NCI-H446 treated with DMSO at 0.1 percent for 48 hours (cell line): ENCODE data around the gene OR2AG1.

ENCODE experiments used
- DNase-seq: peaks from one replicate; lab custom pipeline; 2025; lab: John Stamatoyannopoulos, UW

Gene OR2AG1, protein sequence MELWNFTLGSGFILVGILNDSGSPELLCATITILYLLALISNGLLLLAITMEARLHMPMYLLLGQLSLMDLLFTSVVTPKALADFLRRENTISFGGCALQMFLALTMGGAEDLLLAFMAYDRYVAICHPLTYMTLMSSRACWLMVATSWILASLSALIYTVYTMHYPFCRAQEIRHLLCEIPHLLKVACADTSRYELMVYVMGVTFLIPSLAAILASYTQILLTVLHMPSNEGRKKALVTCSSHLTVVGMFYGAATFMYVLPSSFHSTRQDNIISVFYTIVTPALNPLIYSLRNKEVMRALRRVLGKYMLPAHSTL

DNA sequence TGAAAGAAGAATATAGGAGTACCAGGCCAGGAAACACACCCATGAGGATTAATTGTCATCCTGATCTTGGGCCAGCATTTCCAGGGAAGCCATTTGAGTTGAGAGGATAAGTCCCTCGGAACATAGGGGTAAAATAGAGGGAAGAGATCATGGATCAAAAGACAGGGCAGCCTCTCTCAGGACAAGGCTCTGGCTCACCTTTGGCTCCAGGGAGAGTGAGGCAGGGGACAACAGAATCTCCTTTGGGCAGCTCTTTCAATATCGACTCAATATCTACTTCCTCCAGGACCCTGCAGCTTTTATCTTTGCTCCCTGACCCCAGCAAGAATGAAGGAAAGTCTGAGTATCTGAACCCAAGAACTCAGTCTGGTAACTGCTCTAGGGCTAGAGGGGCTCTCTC is at the start of gene OR2AG1:
Gene OR2AG1 (plus strand): TSS at position 301 of the 400 bp plus-strand sequence. CDS start 2,018 bp downstream, outside the sequence.
- DNase-seq, result no peak

DNA sequence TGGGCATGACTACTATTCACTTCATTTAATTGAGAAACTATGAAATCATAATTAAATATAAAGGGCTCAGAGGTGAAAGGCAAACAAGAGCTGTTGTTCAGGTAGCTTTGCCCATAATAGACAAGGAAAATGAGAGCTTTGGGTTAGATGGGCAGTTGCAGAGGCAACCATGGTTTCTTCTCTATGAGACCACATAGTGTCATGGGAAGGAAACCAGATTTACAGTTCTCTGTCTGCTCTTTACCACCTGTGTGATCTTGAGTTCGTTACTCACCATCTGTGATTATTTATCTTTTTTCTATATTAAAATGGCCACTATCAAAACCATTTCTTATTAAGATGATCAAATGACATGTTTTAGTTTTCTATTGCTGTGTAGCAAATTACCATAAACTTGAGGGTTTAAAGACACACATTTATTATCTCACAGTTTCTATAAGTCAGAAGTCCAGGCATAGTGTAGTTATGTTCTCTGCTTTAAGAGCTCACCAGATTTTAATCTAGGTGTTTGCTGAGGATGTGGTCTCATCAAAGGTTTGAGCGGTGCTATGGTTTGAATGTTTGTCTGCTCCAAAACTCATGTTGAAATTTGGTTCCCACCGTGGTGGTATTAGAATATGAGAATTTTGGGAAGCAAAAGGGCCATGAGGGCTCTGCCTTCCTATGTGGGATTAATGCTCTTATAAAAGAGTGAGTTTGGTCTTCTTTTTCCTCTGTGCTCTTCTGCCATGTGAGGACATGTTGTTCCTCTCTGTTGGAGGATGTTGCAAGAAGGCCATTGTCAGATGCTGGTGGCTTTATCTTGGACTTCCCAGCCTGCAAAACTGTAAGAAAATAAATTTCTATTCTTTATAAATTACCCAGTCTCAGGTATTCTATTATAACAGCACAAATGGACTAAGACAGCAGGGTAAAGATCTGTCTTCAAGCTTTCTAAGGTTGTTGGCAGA is 49.2 kb upstream of the OR2AG1 start:
- no peak for DNase-seq

DNA sequence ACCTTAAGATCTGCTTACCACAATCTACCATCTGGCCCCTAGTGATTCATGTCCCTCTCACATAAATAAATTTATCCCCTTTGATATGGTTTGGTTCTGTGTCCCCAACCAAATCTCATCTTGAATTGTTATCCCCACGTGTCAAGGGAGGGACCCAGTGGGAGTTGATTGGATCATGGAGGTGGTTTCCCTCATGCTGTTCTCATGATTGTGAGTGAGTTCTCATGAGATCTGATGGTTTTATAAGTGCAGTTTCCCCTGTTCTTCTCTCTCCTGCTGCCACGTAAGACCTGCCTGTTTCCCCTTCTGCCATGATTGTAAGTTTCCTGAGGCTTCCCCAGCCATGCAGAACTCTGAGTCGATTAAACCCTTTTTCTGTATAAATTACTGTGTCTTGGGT is 48.2 kb upstream of the OR2AG1 start:
- DNase-seq, result no peak

DNA sequence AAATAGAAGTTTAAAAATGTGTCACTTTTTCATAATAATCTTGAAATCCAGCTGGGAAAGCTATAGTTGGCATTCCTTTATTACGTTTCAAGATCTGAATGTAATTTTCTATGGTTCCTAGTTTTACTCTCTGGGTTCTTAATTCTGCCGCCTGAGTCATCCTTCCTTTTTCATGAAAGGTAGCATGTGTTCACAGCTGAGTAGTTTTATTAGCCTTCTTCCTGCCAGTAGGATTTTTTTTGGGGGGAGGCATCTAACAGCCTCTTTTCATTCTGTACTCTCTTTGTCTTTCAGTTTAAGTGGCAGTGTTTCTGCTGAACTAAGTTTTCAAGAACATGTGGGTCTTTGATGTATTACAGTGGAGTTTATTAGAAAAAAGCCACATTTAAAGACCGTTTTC is 47.5 kb upstream of the OR2AG1 start:
- DNase-seq, result no peak

DNA sequence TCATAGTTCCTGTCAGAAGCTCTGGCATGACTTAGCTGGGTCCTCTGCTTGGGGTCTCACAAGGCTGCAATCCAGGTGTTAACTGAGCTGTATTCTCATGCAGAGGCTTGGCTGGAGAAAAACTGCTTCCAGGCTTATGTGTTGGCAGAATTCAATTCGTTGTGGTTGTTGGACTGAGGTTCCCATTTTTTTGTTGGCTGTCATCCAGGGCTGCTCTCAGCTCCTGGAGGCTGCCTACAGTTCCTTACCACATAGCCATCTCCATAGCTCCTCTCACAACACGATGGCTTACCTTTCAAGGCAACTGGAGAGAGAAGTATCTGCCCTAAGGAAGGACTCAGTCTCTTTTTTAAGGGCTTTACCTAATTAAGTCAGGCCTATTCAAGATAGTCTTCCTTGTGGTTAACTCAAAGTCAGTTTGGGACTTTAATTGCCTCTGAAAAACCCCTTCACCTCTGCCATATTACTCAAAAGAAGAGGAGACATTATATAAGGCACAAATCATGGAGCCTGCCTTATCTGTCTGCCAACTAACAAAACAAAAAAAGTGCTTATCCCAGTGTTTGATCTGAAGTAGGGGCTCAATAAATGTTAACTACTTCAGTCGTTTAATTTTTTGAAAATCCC is 46.2 kb upstream of the OR2AG1 start:
- DNase-seq, result no peak

DNA sequence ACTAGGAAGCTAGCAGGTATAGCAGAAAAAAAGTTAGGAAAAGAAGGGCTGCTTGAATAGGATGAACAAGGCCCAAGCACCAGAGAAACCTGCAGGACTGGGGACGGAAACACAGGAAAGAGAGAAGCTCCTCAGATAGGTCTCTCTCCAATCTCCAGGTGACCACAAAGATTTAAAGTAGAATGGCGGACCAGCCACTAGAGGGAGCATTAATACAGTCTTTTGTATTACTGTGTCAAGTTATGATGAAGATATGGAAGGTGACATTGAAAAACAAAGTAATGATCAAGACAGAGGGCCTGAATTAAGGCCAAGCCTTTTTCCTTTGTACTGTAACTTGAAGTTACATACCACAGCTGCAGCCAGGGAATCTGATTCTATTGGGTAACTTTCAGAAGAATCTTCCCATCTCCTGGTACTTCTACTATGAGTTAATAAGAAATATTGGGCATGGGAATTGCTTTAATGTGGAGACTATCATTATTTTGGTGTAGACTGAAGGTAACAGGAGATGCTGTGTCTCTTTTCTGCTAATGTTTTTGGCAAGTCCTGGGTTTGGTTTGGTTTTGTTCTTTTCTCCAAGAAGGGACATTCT is 44.9 kb upstream of the OR2AG1 start:
- DNase-seq, result no peak

DNA sequence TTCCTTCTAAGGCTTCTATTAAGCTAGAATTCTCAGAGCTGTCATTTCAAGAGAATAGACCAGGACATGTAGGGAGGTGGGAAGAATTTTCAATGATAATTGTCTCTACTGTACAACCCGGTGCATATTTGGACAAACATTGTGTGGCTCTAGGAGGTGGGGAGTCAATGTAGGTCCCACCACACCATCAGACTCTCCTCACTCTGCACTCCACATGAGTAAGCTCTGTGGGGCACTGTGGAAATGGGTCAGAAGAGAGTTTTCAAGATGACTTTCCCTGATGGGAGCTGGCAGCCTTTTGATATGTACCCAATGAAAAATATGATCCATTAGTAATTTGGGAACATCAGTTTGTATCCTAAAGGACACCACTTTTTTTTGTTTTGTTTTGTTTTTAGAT is 44.2 kb upstream of the OR2AG1 start:
- DNase-seq, result no peak

DNA sequence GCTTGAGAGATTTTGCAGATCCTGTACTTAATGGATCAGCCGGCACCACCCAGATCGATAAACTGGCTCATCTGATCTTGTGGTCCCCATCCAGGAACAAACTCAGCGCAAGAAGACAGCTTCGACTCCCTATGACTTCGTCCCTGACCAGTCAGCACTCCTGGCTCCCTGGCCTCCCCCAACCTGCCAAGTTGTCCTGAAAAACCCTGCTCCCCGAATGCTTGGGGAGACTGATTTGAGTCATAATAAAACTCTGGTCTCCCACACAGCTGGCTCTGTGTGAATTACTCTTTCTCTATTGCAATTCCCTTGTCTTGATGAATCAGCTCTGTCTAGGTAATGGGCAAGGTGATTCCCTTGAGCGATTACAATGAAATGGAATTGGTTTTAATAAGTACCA is 40.6 kb upstream of the OR2AG1 start:
- no peak for DNase-seq

DNA sequence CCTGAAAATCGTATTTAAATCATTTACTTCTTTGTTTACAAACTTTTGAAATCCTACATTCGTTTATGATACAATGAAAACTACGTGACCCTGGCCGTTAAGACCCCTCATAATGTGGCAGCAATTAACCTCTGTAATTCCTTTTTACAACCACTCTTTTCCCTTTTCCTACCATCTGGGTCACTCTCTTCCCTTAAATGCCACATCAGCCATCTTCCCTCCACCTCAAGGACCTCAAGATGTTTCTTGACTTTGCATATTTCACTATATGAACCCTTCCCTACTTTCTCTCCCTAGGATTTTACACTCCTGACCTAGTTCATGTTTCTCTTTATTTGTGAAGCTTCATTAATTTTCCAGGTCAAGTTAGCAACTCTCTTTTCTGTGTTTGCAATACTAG is 37.8 kb upstream of the OR2AG1 start:
- no peak for DNase-seq

DNA sequence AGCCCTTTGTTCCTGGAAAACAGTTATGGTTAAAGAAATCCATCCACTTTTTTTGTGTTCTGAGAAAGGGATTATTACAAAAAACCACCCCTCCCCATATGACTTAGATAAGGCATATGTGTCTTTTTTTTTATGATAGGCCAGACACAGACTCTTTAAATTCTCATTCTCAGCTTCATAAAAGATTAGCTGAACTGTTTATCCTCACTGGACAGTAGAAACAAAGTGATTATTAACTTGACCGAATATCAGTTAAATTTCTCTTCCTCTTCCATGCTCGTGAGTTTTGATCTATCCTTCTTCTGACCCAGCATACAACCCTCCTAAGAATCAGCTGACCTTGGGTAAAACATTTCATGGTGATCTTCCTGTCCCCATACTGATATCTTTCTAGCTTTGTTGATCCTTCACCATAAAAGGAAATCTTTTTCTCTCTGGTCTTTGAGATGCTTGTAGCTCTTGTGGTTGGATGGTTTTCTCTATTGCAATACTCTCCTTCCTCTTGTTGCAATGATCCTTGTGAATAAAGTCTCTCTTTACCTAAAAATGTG is 37.3 kb upstream of the OR2AG1 start:
- no peak for DNase-seq

DNA sequence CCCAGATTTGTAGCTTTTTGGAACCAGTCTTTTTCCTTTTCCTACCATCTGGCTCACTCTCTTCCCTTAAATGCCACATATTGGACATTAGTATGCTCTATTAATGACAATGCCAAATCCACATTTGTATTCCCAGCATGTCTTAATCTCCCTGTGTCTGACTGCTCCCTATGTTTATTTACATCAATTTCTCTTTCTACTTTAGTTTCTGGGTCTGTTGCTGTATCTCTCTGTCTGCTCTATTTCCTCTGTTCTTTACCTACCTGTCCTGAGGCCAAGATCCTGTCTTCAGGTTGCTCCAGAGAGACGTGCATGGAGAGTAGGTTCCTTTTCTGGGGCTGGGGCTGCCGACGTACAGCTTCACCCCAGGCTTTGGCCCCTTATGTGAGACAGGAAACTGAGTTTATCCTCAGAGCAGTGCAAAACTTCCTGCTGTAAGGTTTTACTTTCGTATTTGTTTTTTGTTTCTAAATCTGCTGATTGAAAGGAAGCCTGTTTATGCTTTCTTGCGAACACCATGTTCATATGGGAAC is 36.7 kb upstream of the OR2AG1 start:
- no peak for DNase-seq

DNA sequence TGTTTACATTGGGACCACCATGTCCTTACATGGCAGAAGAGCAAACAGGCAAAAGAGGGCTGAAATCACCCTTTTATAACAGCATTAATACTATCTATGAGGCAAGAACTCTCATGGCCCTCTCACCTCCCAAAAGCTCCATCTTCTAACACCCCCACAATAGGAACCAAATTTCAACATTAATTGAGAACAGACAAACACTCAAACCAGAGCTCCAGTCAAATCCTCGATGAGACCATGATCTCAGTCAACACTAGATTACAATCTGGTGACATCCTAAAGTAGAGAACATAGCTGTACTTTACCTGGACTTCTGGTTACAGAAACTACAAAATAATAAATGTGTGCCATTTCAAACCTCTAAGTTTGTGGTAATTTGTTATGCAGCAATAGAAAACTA is 36.2 kb upstream of the OR2AG1 start:
- DNase-seq, result no peak

DNA sequence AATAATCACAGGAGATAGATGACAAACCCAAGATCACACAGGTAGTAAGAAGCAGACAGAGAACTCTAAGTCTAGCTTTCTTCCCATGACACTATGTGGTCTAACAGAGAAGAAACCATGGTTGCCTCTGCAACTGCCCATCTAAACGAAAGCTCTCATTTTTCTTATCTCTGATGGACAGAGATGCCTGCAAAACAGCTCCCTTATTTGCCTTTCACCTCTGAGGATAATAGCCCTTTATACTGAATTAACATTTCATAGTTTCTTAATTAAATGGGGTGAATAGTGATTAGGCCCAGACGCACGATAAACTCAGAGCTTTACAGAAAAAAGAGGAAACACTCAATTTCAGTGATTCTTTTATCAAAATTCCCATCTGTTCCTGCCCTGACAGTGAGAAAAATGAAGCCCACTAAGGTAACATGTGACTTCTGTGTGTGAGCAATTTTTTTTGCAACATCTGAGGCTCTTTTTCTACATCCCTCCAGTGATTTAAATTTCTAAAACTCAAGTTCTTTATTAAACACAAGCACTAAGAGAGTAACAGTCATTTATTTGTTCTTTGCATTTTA is 35.6 kb upstream of the OR2AG1 start:
- DNase-seq, result no peak

DNA sequence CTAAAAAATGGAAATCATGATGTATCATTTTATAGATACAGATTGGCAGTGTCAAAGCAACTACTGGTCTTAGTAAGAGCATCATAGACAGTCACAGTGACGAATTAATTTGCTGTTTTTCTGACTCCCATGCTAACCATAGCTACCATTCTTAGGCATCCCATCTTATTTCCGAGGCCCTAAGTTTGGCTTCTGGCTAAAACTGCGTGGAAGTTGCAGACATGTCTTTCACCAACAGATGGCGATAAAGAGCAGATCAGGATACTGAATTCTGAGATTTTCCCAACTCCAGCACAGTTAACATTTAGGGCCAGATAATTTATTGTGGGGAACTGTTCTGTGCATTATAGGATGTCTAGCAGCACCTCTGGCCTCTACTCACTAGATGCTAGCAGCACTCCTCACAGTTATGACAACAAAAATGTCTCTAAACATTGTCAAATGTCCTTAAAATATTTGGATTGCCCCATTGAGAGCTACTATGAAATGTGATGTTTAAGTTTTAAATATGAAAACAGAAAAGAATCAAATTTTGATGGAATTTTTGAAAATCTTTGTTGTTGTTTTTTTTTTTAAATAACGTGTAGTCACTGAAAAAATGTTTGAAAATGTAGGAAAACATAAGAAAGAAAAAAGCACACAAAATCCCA is 27.4 kb upstream of the OR2AG1 start:
- DNase-seq, result no peak

DNA sequence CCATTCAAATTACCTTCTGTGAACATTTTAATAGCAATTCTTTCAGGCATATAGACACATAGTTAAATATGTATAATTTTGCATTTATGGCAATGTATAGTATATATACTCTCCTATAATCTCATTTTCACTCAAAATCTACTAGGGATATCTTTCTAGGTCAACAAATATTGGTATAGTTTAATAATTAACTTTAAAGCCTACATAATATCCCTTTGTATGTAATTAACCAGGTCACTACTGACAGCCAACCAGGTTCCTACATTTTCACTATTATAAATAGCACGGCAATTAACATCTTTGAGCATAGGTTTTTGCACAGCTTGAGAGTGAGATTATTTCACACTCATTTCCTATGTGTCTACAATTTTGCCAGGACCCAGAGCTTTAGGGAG is 26.9 kb upstream of the OR2AG1 start:
- no peak for DNase-seq

DNA sequence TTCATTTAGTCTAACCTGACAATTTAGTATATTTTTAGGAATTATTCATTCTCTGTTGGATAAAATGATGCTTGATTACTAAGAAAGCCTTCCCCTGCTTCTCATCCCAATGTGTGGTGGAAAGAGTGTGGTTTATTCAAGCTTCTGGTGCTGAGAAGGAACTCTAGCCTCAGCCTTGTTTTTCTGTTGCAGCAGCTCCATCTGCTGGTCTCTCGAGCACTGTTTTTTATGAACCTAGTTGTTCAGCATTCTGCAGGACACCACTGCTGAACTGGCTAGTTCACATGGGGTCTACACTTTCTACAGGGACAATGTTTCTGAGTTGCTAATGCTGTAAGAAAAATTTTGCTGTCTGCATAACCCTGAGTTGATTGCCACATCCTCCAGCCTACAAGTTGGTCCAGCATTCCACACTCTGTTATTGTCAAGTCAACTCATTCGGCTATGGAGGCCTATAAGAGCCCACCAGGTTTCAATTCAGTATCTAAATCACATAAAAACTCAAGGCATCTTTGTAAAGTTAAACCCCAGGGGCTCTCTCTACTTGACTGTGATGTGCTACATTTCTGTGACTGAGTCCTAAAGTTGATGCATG is 25.4 kb upstream of the OR2AG1 start:
- no peak for DNase-seq

DNA sequence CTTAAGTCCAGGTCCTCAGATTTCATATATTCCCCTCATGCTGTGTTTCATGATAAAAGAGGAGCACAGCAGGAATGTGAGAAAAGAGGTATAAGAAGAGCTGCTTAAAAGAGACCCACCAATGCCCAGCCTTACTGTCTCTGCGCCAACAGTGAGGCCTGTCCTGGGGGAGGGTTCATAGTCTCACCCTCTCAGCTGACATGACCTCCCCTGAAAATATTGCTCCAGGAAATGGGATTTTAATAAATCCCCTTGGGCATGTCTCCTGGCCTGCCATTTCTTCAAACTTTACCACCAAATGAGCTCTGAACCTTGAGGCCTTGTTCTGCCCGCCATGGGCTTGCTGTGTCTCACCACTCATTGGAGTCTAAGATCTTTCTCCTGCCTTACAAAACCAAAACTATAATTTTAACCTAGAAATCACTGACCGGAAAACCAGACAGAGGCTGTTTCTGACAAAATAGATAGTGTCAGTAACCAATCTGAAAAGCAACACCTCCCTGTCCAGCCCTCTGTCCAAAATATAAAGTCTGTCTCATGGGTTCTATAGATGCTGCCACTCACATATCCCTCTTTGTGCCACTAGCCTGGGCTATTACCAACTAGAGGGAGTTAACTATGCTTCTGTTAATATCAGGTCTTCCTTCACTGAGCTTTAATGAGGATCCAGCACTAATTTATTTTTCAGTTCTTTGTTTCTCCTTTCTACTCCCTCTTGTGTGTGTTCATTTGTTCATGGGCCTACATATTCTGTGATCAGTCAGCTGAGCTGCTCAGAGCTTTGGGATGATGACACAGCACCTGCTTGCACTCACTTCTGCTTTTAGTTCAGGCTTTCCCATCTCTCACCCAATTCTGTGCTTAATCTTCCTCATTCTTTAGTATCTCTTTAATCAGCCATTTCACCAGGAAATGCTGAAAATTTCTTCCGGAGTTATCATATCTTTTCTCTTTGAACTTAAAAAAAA is 10.6 kb upstream of the OR2AG1 start, which contains the start of gene OR2AG2:
Gene OR2AG2 (minus strand): TSS at position 51 of the 968 bp plus-strand sequence. CDS start 3,019 bp downstream, outside the sequence.
- DNase-seq, result no peak

DNA sequence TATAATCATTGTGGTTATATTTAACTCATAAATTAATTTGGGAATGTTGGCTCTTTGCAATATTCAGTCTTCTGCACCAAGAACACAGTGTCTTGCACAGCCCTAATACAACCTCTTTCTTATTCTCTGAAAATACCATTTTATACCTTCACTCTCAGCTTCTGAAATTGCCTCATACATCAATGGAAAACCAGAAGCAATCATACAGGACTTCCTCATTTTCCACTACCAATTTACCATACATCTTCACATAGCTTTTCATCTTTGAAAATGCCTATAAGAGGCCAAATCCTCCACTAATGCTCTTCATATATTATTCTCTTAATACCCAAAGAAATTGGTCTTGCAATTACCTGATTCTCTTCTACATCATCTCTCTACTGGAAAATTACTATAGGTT is 4.3 kb upstream of the OR2AG1 start:
- no peak for DNase-seq

DNA sequence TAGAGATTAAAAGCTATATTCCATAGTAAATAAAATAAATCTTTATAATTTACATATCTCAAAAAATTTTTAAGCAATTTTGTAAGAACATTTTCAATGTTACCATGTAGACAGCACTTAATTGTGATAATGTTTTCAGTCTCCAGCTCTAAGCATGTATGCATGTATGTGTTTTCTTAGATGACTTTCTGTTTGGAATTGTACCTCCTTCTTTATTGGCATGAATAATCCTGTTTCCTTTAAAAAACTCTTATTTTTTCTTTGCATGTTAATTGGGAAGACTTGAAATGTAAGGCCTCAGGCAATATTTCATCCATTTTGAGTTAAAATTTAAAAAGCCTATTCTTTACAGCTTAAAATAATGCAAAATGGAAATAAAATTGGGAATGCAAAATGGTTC is 2.0 kb upstream of the OR2AG1 start:
- no peak for DNase-seq
